Neural progenitor cell (in vitro differentiated cells): ENCODE data around the gene APAF1.

ENCODE experiments used
- CTCF ChIP-seq: fragments of 200-600 bp; sonication (generic); IDR thresholded peaks from 2 replicates; pipeline ENCODE4 v1.5.1; 2017; ENCODE audit warnings: antibody characterized with exemption, mild to moderate bottlenecking
- EZH2 ChIP-seq: fragments of 200-600 bp; sonication (generic); IDR thresholded peaks from 2 replicates; pipeline ENCODE4 v1.6.1; 2017; ENCODE audit warnings: antibody characterized with exemption, mild to moderate bottlenecking, moderate library complexity
- EZH2phosphoT487 ChIP-seq: fragments of 200-600 bp; sonication (generic); IDR thresholded peaks from 2 replicates; pipeline ENCODE4 v1.6.1; 2017; ENCODE audit warnings: antibody characterized with exemption

GRCh38 chr12:98618952-98619351, 26.1 kb upstream of the APAF1 start:
- TF ChIP-seq CTCF (no peak), EZH2phosphoT487 (no peak), EZH2 (no peak)
